ENCODE measurements around the gene TBC1D3B. TPM values are rescaled to one million over a fixed set of nuclear protein-coding genes. Genes with fewer than 3 reads are reported as not detected.
"Not testable (repeated sequence)": the region's sequence is repeated elsewhere in the genome, so short reads cannot be mapped to it uniquely, and the experiment has no call there.

Gene TBC1D3B
- total RNA-seq, 1 experiment from 2014 or later = 7.4 TPM

- H3K27ac ChIP-seq (ENCODE audit: low read length); intact Hi-C loops (cut with micrococcal nuclease; ENCODE audit: unreplicated experiment); H3K9me3 ChIP-seq (ENCODE audit: control insufficient read depth, insufficient read depth, low read depth, low read length); H3K27me3 ChIP-seq (ENCODE audit: control insufficient read depth, insufficient read depth, low read length); CTCF ChIA-PET; in situ Hi-C loops (cut with HindIII; ENCODE audit: low pct_unique_long_range_greater_than_20kb, low sequenced_read_pairs); POLR2A ChIA-PET; H3K36me3 ChIP-seq (ENCODE audit: control insufficient read depth, insufficient read depth, low read length); BruUV-seq (replicated peaks); H3K4me1 ChIP-seq (ENCODE audit: control insufficient read depth, insufficient read depth, low read length); H3K4me3 ChIP-seq (ENCODE audit: low read depth in 2 of 2, low read length in 2 of 2); DNase-seq (ENCODE audit: low read depth, low spot score); ATAC-seq: not testable (repeated sequence)
Observed at GRCh38 chr17:36194147-36194831, 17.9 kb upstream of the TBC1D3B start.

GRCh38 chr17:36193216-36193775 is 16.9 kb upstream of the TBC1D3B start:
- TF ChIP-seq POLR2AphosphoS5 (IDR thresholded peaks at IDR 0.05; ENCODE audit: low read depth, low read length) (no peak), REST (IDR thresholded peaks at IDR 0.05; ENCODE audit: insufficient read depth in 1 of 2, low read depth in 2 of 2, low read length in 1 of 2) (no peak), CTCF (IDR thresholded peaks at IDR 0.05) (no peak), SIN3A (IDR thresholded peaks at IDR 0.05; ENCODE audit: borderline replicate concordance, insufficient read depth, low read depth, low read length) (no peak), TCF7L2 (IDR thresholded peaks at IDR 0.05; ENCODE audit: low read depth, low read length) (no peak)
- ChIA-PET POLR2A (no interaction called here), CTCF (no interaction called here)
- Histone ChIP-seq H3K27ac (ENCODE audit: low read length) (no peak overlapping the region), H3K9me3 (ENCODE audit: control insufficient read depth, insufficient read depth, low read depth, low read length) (no peaks in the 10 kb centered on the region), H3K4me1 (ENCODE audit: control insufficient read depth, insufficient read depth, low read length) (no peaks in the 10 kb centered on the region), H3K36me3 (ENCODE audit: control insufficient read depth, insufficient read depth, low read length) (no peaks in the 10 kb centered on the region), H3K4me3 (ENCODE audit: low read depth in 2 of 2, low read length in 2 of 2) (no peak overlapping the region), H3K27me3 (ENCODE audit: control insufficient read depth, insufficient read depth, low read length) (no peaks in the 10 kb centered on the region; the same call in 1 of the 2 replicates)
- no peak for DNase-seq (ENCODE audit: low read depth, low spot score)
- intact Hi-C loops (cut with micrococcal nuclease; ENCODE audit: unreplicated experiment) (no loop called here), in situ Hi-C loops (cut with HindIII; ENCODE audit: low pct_unique_long_range_greater_than_20kb, low sequenced_read_pairs) (no loop called here)
- BruUV-seq (replicated peaks) = no TSS peak
- ATAC-seq = no peak

GRCh38 chr17:36190549-36191330 is 14.3 kb upstream of the TBC1D3B start:
- POLR2A ChIA-PET; BruUV-seq (replicated peaks); H3K36me3 ChIP-seq (ENCODE audit: control insufficient read depth, insufficient read depth, low read length); ATAC-seq; CTCF ChIA-PET; H3K4me1 ChIP-seq (ENCODE audit: control insufficient read depth, insufficient read depth, low read length); H3K27me3 ChIP-seq (ENCODE audit: control insufficient read depth, insufficient read depth, low read length); intact Hi-C loops (cut with micrococcal nuclease; ENCODE audit: unreplicated experiment); H3K9me3 ChIP-seq (ENCODE audit: control insufficient read depth, insufficient read depth, low read depth, low read length); H3K27ac ChIP-seq (ENCODE audit: low read length); in situ Hi-C loops (cut with HindIII; ENCODE audit: low pct_unique_long_range_greater_than_20kb, low sequenced_read_pairs); DNase-seq (ENCODE audit: low read depth, low spot score); H3K4me3 ChIP-seq (ENCODE audit: low read depth in 2 of 2, low read length in 2 of 2): not testable (repeated sequence)

GRCh38 chr17:36189993-36190392 is 13.6 kb upstream of the TBC1D3B start:
- in situ Hi-C loops (cut with HindIII; ENCODE audit: low pct_unique_long_range_greater_than_20kb, low sequenced_read_pairs); DNase-seq (ENCODE audit: low read depth, low spot score); POLR2A ChIA-PET; CTCF ChIA-PET; H3K27me3 ChIP-seq (ENCODE audit: control insufficient read depth, insufficient read depth, low read length); BruUV-seq (replicated peaks); intact Hi-C loops (cut with micrococcal nuclease; ENCODE audit: unreplicated experiment); ATAC-seq; H3K9me3 ChIP-seq (ENCODE audit: control insufficient read depth, insufficient read depth, low read depth, low read length); H3K4me1 ChIP-seq (ENCODE audit: control insufficient read depth, insufficient read depth, low read length); H3K27ac ChIP-seq (ENCODE audit: low read length); H3K4me3 ChIP-seq (ENCODE audit: low read depth in 2 of 2, low read length in 2 of 2); H3K36me3 ChIP-seq (ENCODE audit: control insufficient read depth, insufficient read depth, low read length): not testable (repeated sequence)

Data from Panc1 (cell line).